ENCODE measurements around the gene MTF2.

DNA sequence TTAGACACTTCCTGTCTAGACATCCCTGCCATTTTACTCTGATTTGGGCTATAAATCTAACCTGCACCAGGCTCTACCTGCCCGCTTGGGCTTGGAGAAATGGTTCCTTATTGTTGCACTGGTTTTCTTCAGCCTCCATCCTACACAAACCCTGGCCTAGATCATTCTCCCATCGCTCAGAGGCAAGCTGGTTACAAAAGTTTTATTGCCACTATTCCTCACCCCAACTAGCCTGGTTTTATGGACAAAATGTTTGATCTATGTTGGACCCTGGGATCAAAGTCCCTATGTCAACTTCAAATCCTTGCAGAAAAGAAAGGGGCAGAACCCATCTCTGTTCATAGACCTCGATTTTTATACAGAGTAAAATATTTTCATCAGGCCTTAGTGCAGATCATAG lies 31.5 kb upstream of the MTF2 start:
- TF ChIP-seq, protein P1, sequence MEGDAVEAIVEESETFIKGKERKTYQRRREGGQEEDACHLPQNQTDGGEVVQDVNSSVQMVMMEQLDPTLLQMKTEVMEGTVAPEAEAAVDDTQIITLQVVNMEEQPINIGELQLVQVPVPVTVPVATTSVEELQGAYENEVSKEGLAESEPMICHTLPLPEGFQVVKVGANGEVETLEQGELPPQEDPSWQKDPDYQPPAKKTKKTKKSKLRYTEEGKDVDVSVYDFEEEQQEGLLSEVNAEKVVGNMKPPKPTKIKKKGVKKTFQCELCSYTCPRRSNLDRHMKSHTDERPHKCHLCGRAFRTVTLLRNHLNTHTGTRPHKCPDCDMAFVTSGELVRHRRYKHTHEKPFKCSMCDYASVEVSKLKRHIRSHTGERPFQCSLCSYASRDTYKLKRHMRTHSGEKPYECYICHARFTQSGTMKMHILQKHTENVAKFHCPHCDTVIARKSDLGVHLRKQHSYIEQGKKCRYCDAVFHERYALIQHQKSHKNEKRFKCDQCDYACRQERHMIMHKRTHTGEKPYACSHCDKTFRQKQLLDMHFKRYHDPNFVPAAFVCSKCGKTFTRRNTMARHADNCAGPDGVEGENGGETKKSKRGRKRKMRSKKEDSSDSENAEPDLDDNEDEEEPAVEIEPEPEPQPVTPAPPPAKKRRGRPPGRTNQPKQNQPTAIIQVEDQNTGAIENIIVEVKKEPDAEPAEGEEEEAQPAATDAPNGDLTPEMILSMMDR (IDR thresholded peaks at IDR 0.05; ENCODE audit: low read length): no peak
- TF ChIP-seq EZH2phosphoT487 (IDR thresholded peaks at IDR 0.05; ENCODE audit: low read length) (no peak), EZH2 (optimal IDR thresholded peaks at IDR 0.05; ENCODE audit: low read depth, low read length) (no peak)

All from MM.1S (cell line).